GM23338 (cell line): ENCODE measurements around the gene ULK2.

Experiments used
- CTCF ChIP-seq, 2 experiments: fragments of 200-600 bp in 1 of 2; sonication (generic) in 1 of 2; conservative IDR thresholded peaks; 2 replicates each; pipeline versions ENCODE4 v1.5.1 to v1.6.1; 2016 to 2017; ENCODE audit warnings: antibody characterized with exemption in 2 of 2, low read depth in 2 of 2, mild to moderate bottlenecking in 2 of 2, moderate library complexity in 1 of 2
- EZH2 ChIP-seq: fragments of 200-600 bp; sonication (generic); IDR thresholded peaks from one replicate; pipeline ENCODE4 v1.8.0; 2017; ENCODE audit warnings: antibody characterized with exemption, mild to moderate bottlenecking, low read depth; ENCODE audit not compliant: unreplicated experiment
- EZH2phosphoT487 ChIP-seq: fragments of 200-600 bp; sonication (generic); IDR thresholded peaks from one replicate; pipeline ENCODE4 v1.8.1; 2018; ENCODE audit warnings: antibody characterized with exemption; ENCODE audit not compliant: unreplicated experiment
- JUNB ChIP-seq: IDR thresholded peaks from one replicate; pipeline ENCODE4 v1.6.1; 2016; ENCODE audit warnings: antibody characterized with exemption; ENCODE audit not compliant: unreplicated experiment
- POLR2AphosphoS5 ChIP-seq: IDR thresholded peaks from 2 replicates; pipeline ENCODE4 v1.6.1; 2016; ENCODE audit warnings: antibody characterized with exemption, low read depth

- TF ChIP-seq CTCF (conservative IDR thresholded peaks at IDR 0.05; ENCODE audit: low read depth in 2 of 2) = no peak
- no peak for TF ChIP-seq JUNB
- TF ChIP-seq POLR2AphosphoS5 = no peak
- TF ChIP-seq EZH2phosphoT487 = no peak
- no peak for TF ChIP-seq EZH2
Measured at GRCh38 chr17:19763416-19763815, 104.3 kb downstream of the ULK2 start.
